ENCODE measurements around the gene PEDS1.
"Not testable (repeated sequence)": the region's sequence is repeated elsewhere in the genome, so short reads cannot be mapped to it uniquely, and the experiment has no call there.

Gene PEDS1

DNA sequence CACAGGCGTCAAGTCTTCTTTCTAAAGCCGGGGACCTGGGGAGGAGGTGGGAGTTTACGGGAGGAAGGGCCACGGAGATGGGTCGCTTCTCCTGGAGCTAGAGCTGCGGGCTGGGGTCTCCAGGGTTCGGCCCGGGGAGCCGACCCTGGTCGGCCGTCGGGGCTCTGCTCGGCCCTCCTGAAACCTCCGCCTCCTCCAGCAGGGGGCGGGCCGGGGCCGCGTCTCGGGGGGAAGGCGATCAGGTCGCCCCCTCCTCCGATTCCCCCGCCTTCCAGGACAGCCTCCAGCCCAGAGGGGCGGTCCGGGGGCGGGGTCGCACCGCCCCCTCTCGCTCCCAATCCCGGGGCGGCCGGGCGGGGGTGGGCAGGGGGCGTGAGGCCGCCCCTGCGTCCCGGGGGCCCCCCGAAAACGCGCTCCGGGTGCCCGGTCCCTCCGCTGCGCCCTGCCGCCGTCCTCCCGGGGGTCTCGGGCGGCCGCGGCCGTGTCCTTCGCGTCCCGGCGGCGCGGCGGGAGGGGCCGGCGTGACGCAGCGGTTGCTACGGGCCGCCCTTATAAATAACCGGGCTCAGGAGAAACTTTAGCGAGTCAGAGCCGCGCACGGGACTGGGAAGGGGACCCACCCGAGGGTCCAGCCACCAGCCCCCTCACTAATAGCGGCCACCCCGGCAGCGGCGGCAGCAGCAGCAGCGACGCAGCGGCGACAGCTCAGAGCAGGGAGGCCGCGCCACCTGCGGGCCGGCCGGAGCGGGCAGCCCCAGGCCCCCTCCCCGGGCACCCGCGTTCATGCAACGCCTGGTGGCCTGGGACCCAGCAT, 36.9 kb upstream of the PEDS1 start, which contains the start of gene CEBPB:
TSS of gene CEBPB (plus strand) at position 580 of the 814 bp plus-strand sequence. CDS start at position 784, 204 bp downstream.
- DNase-seq, result peak; percentile 92 to 96 (median 96)

DNA sequence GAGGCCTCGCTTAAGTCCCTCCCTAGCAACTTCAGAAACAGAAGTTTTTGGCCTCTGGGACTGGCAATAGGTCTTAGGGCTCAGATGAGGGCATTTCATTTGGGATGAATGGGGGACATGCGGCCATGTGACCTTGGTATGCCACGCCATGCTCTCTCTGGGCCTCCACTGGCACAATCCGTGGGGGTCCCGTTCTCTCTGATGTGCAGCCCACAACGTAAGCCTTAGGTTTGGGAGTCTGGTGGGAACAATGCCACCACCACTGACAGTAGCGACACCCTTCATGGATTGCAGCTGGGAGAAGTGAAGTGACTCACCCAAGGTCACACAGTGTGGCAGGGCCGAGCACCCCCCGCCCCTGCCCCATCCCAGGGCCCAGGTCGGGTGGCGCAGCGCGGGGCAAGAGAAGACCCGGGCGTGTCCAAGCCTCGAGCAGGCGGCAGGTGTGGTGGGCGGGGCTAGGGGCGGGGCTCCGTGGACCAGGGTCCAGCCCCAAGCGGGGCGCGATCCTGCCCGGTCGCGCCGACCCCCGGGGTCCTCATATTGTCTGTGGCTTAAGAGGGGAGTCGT, 36.2 kb upstream of the PEDS1 start:
- DNase-seq, result peak; percentile 43 to 50 (median 46)

DNA sequence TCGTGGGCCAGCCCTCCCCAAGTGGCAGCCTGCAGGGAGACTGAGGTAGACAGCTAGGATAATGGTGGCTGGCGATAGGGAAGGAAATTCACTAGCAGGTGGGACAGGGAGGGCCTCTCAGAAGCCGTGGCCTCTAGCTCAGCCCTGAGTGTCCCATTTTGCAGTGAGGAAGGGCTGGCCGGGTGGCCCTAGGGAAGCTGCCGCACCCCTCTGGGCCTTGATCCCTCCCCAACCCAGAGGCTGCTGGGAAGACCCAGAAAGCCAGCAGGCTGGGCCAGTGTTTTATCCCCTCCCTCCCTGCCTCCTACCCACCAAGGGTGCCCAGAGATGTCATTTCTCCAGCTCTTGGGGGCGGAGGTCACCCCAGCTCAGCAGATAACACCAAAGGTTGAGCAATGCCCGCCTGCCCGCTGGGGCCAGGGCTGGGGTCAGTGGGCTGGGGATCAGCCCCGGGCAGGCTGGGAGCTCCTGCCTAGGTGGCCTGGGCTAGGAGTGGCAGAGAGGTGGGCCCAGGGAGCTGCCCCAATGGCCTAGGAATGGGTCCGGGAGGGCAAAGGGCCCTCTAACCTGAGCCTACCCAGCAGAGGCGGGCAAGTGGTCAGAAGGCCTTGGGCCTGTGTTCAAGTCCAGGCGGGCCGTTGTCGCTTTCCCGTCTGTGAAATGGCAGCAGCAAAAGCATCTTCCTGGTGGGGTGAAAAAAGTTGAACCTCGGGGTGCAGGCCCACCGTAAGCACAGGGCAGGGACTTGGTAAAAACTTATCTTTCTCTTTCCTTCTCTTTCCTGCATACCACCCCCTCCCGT, 35.6 kb upstream of the PEDS1 start:
- peak; percentile 44 to 63 (median 52) for DNase-seq

DNA sequence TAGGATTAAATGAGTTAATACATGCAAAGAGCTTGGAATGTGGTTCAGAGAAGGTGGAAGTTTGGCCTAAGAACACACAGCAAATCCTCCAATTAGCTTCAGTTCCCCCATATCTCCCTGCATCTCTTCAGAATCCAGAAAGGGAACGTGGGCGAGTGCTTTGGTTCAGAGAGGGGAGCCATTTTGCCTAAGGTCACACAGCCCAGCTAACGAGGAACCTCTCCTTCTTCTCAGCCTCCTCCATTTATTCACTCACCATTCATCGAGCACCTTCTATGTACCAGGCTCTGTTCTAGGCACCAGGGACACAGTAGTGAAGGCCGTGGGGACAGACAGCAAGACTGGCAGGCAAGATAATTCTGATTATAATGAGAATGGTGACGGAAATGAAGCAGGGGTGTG, 34.8 kb upstream of the PEDS1 start:
- DNase-seq, result no peak

DNA sequence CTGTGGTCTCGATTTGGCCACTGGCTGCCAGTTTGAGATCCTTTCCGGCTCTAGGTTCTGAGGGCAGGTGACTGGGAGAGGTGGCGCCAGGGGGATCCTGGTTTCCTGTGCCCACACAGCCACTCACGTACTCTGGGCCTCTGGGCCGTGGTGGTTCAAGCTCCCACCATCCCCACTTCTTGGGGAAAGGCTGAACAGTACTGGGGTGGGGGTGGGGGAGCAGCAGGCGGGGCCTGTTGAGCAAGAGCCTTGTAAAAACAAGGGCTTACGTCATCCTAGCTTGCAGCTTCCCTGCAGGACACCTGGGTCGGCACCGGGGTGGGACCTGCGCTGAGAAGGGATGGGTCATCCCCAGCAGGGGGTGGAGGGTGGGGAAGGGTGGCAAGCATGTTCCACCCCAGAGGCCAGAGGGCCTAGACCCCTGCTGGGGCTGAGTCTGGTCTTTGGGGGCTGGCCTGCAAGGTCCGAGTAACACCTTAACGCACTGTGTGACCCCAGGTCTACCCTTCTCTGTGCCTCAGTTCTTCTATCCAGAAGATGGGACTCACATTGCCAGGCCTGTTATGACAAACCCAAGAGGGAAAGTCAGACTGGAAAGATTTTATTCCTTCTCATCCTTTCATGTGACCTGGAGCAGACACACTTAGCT, 34.0 kb upstream of the PEDS1 start:
- DNase-seq, result peak in 1 of 3 donors; percentile 35

DNA sequence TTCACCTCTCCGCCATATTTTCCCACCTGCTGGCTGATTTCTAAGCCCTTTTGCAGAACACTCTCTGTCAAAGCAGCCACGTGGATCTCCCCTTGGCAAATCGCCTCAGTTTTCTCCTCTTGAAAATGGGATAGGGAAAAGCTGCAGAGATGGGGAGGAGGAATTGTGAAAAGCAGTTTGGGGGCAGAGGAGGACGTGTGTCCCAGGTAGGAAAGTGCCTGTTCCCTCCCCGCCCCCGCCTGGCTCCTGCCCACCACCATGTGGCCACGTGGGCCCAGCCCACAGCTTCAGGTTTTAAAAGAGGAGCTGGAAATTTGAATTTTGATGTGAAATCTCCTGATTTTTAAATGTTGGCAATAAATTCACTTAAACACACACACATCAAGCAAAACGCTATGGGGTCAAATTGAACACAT, 33.5 kb upstream of the PEDS1 start:
- no peak for DNase-seq

DNA sequence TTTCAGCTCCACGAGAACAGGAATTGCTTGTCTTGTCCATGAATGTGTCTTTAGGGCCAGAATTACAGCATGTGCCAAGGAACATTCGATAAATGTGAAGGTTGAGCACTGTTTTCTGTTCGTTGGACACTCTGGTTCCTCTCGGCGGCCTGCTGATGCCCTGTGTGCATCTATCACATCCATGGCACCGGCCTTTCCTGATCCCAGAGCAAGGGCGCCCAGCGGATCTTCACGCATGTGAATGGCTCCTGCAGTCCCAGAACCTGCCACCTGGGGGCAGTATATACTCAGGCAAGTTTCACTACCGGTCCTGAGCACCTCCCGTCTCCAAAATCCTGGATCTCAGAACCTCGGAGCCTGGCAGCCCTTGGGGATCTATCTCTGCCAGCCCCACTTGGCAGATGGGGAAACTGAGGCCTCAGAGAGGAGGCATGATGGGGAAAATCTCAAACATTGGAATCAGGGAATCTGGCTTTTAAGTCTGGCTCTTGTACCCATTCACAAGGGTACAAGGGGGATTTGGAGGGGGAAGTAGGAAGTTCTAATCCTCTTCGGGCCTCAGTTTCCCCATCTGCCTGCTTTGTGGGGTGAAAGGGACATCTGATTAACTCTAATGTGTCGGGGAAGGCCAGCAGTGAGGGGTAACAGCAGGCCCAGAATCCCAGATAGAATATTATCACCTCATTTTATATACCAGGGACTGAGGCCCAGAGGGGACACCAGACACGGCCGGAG, 32.8 kb upstream of the PEDS1 start:
- DNase-seq, result peak; percentile 93 to 95 (median 94)

DNA sequence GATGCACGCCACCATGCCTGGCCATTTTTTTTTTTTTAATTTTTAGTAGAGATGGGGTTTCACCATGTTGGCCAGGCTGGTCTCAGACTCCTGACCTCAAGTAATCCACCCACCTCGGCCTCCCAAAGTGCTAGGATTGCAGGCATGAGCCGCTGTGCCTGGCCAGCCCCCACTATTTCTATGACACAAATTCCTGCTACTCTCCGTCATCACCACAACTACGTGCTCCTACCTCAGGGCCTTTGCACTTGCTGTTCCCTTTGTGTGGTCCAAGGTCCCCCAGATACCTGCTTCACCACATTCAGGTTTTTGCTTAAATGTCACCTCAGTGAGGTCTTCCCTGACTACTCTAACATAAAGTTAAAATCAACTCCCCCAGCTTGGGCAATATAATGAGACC, 31.9 kb upstream of the PEDS1 start:
- DNase-seq, result no peak

DNA sequence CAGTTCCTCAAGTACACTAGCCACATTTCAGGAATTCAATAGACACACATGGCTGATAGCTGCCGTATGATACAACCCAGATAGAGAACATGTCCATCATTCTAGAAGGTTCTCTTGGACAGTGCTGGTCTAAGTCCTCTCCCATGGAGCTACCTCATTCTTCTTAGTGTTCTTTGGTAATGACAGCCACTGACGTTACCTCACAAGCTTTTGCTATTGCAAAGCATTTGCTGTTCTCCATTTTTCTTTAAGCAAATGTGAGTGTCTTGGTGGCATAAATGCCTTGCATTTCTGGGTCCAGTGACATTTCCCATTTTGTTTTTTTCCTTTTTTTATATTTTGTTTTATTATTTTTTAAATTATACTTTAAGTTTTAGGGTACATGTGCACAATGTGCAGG, 28.8 kb upstream of the PEDS1 start:
- DNase-seq, result peak; percentile 36 to 60 (median 59)

DNA sequence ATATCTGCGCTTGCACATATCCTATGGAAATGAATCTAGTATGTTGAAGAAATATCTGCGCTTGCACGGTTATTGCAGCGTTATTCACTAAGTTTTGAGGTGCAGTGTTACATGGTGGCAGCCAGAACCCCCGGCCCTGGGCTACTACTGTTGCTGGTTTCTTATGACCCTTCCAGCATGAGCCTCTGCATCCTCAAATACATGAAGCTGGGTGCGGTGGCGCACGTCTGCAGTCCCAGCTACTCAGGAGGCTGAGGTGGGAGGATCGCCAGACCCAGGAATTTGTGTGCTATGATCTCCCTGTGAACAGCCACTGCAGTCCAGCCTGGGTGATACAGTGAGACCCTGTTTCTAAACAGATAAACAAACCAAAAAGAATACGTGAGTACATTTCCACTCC, 27.8 kb upstream of the PEDS1 start:
- DNase-seq, result no peak

DNA sequence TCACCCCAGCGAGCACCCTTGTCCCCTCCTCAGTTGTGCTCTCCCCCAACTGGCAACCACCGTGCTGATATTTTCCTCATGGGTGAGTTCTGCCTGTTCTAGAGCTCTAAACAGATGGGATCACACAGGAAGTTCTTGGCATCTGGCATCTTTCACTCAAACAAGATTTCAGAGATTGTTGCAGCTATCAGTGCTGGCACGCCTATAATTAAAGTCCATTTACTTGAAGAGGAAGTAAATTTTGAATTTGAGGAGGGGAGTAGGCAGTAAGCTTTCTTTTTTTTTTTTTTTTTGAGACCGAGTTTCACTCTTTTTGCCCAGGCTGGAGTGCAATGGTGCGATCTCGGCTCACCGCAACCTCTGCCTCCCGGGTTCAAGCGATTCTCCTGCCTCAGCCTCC, 25.1 kb upstream of the PEDS1 start:
- not testable (repeated sequence) for DNase-seq

DNA sequence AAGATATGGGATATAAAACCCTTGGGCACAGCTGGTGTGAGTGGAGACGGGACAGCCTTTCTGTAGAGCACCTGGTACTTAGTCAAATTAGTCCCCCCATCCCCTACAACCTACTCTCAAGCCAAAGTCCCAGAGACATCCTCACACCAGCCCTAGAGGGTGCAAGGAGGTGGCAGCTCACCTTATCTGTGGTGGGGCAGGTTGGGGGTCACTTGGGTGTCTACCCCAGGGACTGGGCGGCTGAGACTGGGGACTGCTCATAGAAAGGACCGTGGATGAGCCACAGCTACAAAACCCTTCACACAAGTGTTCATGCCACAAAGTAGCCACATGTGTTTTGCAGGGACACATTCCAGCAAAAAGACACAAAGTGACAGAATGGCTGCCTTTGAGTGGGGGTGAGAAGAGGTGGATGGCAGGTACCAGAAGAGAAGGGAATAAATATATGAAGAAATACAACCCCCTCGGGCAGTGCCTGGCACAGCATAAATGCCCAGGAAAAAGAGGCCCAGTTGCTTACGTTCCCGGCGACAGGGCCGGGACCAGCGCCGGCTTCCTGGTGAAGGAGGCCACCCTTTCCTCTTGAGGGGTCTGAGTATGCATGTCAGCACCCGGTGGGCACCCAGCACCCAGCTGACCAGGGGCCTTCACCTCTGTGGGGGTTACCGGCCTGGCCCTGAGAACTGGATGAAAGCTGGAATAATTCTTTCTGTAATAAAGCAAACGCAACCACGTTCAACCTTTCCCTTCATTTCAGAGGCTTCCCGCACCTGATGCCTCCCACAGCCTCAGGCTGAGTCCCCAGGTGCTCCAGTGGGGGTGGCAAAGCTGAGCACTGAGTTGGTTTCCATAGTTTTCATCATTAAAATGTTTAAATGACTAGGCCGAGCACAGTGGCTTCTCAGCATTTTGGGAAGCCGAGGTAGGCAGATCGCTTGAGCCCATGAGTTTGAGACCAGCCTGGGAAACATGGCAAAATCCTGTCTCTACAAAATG, 22.7 kb upstream of the PEDS1 start:
- DNase-seq, result no peak

DNA sequence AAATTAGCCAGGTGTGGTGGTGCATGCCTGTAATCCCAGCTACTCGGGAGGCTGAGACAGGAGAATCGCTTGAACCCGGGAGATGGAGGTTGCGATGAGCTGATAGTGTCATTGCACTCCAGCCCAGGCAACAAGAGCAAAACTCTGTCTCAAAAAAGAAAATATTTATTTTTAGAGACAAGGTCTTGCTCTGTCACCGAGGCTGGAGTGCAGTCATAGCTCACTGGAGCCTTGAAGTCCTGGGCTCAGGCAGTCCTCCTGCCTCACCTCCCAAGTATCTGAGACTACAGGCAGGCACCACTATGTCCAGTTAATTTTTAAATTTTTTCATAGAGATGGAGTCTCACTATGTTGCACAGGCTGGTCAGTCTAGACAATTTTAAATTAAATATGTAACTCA, 20.9 kb upstream of the PEDS1 start:
- DNase-seq, result no peak

DNA sequence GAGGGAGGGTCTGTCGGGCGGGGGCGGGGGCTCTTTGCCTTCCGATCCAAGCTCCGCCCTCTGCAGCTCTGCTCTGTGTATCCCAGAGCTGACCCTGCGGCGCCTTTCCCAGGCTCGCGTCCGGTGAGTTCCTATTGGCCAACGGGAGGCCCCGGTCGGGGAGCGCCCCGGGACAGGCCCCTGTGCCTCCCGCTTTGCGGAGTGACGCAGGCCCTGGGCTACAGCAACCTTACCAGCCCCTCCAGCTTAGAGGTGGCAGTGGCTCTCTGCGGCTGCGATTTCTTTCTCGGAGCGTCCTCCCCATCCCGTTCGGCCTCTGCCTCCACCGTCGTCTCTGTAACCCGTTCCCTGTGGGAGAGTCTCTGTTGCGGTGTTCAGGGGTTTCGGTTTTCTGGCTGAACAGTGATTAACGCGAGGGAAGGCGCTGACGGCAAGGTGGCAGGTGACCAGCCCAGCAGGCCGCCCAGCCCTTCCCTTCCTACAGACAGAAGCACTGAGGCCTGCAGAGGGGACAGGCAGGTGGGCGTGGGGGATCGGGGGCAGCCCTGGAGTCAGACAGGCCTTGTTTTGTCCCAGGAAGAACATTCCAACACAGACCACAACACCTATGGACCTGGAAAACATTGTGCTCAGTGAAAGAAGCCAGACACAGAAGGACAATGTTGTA, 19.0 kb upstream of the PEDS1 start:
- peak; percentile 82 to 93 (median 88) for DNase-seq

DNA sequence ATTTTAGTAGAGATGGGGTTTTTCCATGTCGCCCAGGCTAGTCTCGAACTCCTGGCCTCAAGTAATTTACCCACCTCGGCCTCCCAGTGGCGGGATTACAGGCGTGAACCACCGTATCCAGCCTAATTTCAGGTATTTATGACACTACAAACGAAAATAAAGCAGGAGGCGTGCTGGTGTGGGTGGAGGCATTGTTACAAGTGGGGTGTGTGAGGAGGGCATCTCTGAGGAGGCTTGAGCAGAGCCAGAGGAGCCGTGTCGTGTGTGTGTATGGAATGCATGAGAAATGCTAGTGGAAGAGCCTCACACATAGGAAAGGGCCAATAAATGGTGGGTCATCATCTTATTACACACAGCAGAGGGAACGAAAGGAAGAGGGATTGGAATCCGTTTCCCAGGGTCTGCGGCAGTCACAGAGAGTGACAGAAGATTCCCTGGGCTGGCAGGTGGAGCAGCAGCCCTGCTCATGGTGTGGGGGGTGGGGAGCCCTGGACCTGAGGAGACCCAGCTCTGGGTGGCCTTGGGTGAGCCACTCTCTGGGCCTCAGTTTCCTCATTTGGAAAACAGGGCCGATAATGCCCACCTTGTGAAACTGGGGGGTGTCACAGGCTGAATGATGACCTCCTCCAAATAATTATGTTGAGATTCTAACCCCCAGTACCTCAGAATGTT, 17.2 kb upstream of the PEDS1 start:
- DNase-seq, result no peak

DNA sequence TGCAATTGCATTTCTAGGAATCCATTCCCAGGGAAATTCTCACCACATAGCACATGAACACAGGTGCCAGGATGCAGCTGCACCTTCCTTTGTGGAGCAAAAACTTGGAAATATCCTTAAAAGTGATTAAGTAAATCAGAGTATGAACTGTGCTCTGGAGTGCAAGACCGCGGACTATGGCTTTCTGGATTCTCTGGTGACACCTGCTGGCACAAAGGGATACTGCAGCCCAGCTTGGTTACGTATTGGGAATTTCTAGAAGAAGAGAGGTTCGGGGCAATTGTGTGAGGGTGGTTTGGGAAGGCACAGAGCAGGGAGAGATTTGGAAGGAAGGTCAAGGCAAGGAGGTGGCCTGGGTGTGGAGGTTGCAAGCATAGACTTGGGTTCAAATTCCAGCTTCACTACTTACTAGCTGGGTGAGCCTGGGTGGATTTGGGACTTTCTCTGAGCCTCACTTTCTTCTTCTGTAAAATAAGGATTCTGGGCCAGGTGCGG, 15.9 kb upstream of the PEDS1 start:
- peak; percentile 83 to 91 (median 87) for DNase-seq

DNA sequence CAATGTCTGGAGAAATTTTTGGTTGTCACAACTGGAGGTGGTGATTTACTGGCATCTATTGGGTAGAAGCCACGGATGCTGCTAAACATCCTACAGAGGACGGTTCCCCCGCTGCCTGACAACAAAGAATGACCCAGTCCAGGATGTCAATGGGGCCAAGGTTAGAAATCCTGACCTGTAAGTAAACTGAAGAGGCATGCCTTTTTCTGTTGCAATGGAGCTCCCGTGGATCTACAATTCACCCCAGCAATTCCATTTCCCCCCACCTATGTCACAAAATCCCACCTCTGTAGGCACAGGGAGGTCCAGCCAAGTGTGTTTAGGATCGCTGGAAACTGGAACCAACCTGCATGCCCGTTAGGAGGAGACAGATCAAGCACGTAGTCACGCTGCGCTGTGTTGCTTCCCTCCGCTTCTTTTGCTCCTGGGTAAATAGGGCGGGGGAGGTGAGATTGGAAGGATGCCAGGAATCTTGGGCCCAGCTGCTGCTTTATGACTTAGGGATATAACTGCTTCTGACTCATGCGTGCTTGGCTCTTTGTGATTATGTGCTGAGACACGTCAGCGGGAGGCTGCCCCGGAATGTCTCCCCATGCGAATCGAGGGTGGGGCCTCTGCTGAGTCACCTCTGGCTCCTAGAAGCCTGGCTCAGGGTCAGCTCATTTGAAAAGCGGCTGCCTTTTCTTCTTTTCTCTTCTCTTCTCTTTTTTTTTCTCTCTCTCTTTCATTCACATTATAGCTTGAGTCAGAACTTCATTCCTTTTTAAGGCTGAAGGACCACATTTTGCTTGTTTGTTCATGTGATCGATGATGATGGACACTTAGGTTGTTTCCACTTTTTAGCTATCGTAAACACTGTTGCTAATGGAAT, 12.4 kb upstream of the PEDS1 start:
- peak; percentile 98 to 100 (median 99) for DNase-seq

DNA sequence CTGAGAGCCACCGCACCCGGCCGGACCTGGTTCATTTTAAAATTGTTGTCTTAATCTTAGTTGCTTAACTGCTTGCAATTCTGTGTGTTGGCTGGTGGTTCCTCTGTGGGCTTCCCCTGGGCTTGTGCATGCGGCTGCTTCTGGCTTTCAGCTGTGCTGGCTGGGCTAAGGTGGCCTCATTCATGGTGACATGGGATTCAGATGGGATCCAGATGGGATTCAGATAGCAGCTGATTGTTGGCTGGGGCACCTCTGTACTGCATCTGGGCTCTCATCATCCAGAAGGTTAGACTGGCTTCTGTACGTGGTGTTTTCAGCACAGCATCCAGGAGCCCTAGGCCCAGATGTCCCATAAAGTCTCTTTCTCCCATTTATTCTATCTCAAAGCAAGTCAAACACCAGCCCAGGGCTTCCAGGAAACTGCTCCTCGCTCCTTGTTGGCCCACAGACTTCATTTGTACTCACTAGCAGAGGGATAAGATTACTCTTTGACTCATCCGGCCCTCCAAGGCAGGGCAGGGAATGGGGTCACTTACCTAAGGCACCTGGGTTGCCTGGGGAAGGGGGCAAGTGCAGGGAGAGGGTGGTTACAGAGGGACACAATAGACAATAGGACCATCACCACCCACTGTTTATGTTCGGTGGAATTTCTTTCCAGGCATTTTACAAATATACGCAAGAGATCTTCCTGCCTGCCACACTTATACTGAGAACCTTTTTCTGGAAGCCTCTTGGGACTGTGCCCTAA, 10.2 kb upstream of the PEDS1 start:
- DNase-seq, result peak; percentile 57 to 71 (median 69)

Data from suppressor macrophage treated with lipopolysaccharide for 1 hour (primary cell).